Measurements from ENCODE around the gene ZNF207.

DNA sequence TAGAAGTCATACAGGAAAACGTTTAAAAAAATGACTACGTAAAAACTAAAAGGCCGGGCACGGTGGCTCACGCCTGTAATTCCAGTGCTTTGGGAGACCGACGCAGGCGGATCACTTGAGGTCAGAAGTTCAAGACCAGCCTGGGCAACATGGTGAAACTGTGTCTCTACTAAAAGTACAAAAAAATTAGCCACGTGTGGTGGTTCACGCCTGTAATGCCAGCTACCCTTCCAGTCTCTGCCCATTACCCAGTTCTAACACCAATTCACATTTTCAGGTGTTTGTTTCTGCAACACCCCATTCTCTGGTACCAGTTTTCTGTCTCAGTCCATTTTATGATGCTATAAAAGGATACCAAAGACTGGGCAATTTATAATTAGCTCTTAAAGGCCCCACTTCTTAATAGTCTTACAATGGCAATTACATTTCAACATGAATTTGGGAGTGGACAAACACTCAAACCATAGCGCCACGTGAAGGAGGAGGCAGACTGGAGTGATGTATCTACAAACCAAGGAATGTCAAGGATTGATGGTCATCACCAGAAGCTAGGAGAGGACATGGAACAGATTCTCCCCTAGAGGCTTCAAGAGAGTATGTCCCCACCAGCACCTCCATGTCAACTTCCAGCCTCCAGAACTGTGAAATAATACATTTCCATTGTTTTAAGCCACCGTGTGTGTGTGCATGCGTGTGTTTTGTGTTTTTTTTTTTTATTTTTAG, 7.2 kb upstream of the ZNF207 start:
- TF ChIP-seq TARDBP (IDR thresholded peaks at IDR 0.05) (no peak), HDGF (IDR thresholded peaks at IDR 0.05; ENCODE audit: borderline replicate concordance) (no peak), SP1 (IDR thresholded peaks at IDR 0.05) (no peak), ELF4 (IDR thresholded peaks at IDR 0.05) (no peak), NFRKB (IDR thresholded peaks at IDR 0.05) (no peak), SUZ12 (IDR thresholded peaks at IDR 0.05) (no peak), BHLHE40 (IDR thresholded peaks at IDR 0.05; ENCODE audit: borderline replicate concordance) (no peak), ZNF384 (IDR thresholded peaks at IDR 0.05) (no peak), ARNT (IDR thresholded peaks at IDR 0.05) (no peak), FOXM1 (IDR thresholded peaks at IDR 0.05; ENCODE audit: borderline replicate concordance) (no peak), PKNOX1 (IDR thresholded peaks at IDR 0.05) (no peak), FOXK2 (IDR thresholded peaks at IDR 0.05) (no peak)

Data from HEK293T (cell line).